DND-41 (cell line): Measurements from ENCODE around the gene SLC2A10.

ENCODE experiments used
- ATAC-seq: fragments of 200-7000 bp; cut with Tn5 transposase; 3 replicates; pipeline ENCODE4 v1.9.1; 2021; ENCODE audit warnings: low read depth; ENCODE audit not compliant: insufficient read depth
- DNase-seq: peaks from one replicate; pipeline ENCODE4 v3.0.0-alpha.2; 2020
- H2AFZ ChIP-seq: 2 replicates; pipeline ENCODE4 v1.6.0; 2012; ENCODE audit warnings: low read depth, low read length
- H3K27ac ChIP-seq: 2 replicates; pipeline ENCODE4 v1.5.1; 2012; ENCODE audit warnings: low read length, inconsistent platforms
- H3K27me3 ChIP-seq: fragments of 200-600 bp; sonication (generic); 2 replicates; pipeline ENCODE4 v1.6.0; 2012; ENCODE audit warnings: low read length, mild to moderate bottlenecking, inconsistent platforms; ENCODE audit not compliant: insufficient read depth, poor library complexity
- H3K36me3 ChIP-seq: 2 replicates; pipeline ENCODE4 v1.5.1; 2012; ENCODE audit warnings: low read length, inconsistent platforms; ENCODE audit not compliant: insufficient read depth
- H3K4me1 ChIP-seq: 2 replicates; pipeline ENCODE4 v1.5.1; 2012; ENCODE audit warnings: mild to moderate bottlenecking, low read length; ENCODE audit not compliant: insufficient read depth
- H3K4me2 ChIP-seq: 2 replicates; pipeline ENCODE4 v1.6.0; 2012; ENCODE audit warnings: mild to moderate bottlenecking, moderate library complexity, low read length, inconsistent platforms; ENCODE audit not compliant: insufficient read depth
- H3K4me3 ChIP-seq, 2 experiments: fragments of 200-600 bp in 1 of 2; shearing (Covaris generic) in 1 of 2; 2 replicates each; pipeline ENCODE4 v1.5.1; 2012 to 2016; ENCODE audit warnings: inconsistent platforms in 2 of 2, low read length in 2 of 2, mild to moderate bottlenecking in 2 of 2, low read depth in 1 of 2, moderate library complexity in 1 of 2
- H3K79me2 ChIP-seq: 2 replicates; pipeline ENCODE4 v1.6.0; 2012; ENCODE audit warnings: low read length, inconsistent platforms; ENCODE audit not compliant: insufficient read depth
- H3K9ac ChIP-seq: 2 replicates; pipeline ENCODE4 v1.6.0; 2012; ENCODE audit warnings: low read depth, mild to moderate bottlenecking, inconsistent platforms, low read length, moderate library complexity
- H3K9me3 ChIP-seq: 2 replicates; pipeline ENCODE4 v1.5.1; 2012; ENCODE audit warnings: low read length, moderate library complexity, mild to moderate bottlenecking, inconsistent platforms; ENCODE audit not compliant: insufficient read depth, severe bottlenecking
- H4K20me1 ChIP-seq: 2 replicates; pipeline ENCODE4 v1.6.0; 2012; ENCODE audit warnings: low read length; ENCODE audit not compliant: insufficient read depth
- CTCF ChIP-seq: IDR thresholded peaks from 2 replicates; pipeline ENCODE4 v1.5.1; 2012; ENCODE audit warnings: borderline replicate concordance, low read length, moderate library complexity, mild to moderate bottlenecking; ENCODE audit not compliant: poor library complexity, severe bottlenecking; ENCODE audit errors: extremely low read depth
- EZH2 ChIP-seq: IDR thresholded peaks from 3 replicates; pipeline ENCODE4 v1.6.1; 2012; ENCODE audit warnings: borderline replicate concordance, low read depth, mild to moderate bottlenecking, moderate library complexity, low read length, inconsistent platforms; ENCODE audit not compliant: severe bottlenecking

The SLC2A10 gene

DNA sequence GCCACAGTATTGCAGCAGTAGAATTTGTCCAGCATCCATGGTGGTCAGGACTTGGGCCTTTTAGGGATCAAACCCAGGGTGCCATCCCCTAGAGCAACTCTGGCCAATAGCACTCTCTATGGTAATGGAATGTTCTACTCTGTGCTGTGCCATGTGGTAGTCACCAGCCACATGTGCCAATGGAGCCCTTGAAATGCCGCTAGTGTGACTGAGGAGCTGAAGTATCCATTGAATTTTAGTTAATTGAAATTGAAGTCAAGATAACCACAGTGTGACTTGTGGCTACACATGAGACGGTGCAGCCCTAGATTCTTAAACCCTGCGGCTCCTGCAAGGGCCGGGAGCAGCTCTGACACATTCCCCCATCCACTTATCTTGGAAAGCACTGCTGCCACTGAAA is 54.6 kb downstream of the SLC2A10 start:
- Histone ChIP-seq H3K4me3 (no peak overlapping the region), H3K4me1 (no peaks in the 10 kb centered on the region), H3K9ac (no peak overlapping the region), H3K27ac (no peak overlapping the region), H2AFZ (no peak overlapping the region), H3K36me3 (no peaks in the 10 kb centered on the region), H3K4me2 (no peak overlapping the region), H3K27me3 (peaks cover 5% of the 10 kb centered on the region), H3K9me3 (no peaks in the 10 kb centered on the region), H3K79me2 (no peaks in the 10 kb centered on the region), H4K20me1 (no peaks in the 10 kb centered on the region)
- TF ChIP-seq EZH2 (no peak), CTCF (no peak)
- ATAC-seq (no peak), DNase-seq (no peak)

GRCh38 chr20:46765506-46766120 is 56.2 kb downstream of the SLC2A10 start:
- Histone ChIP-seq H3K27me3 (peaks cover 5% of the 10 kb centered on the region), H3K9me3 (no peaks in the 10 kb centered on the region), H3K27ac (no peak overlapping the region), H4K20me1 (no peaks in the 10 kb centered on the region), H2AFZ (no peak overlapping the region), H3K79me2 (no peaks in the 10 kb centered on the region), H3K36me3 (no peaks in the 10 kb centered on the region), H3K4me1 (no peaks in the 10 kb centered on the region), H3K9ac (no peak overlapping the region), H3K4me3 (no peak overlapping the region), H3K4me2 (no peak overlapping the region)
- ATAC-seq (no peak), DNase-seq (no peak)
- no peak for TF ChIP-seq CTCF
- no peak for TF ChIP-seq EZH2

DNA sequence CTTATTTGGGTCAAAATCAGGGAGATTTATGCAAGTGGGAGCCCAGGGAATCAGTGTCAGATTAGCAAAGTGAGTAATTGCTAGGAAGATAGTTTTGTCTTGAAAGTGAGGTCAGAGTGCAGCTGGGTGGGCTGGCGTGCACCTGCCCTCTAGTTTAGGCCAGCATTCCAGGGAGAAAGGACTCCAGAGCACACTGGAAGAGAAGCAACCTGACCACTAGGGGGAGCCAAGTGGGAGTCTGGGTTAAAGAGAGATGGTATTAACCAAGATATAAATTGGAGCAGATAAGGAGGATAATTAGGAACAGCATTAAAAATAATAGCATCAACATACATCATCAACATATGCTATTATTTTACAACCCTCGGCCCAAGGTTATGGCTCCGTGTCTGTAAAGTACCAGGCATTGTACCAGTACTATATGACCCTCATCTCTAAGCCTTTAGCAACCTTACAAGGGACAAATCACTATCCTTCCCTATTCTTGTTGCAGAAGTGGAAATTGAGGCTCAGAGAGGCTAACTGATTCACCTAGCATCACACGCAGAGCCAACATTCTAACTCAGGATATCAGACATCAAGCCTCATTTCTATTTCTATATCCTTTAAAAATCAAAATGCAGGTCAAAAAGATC is 57.8 kb downstream of the SLC2A10 start:
- H2AFZ ChIP-seq: no peak overlapping the region
- no peaks in the 10 kb centered on the region for H3K36me3 ChIP-seq
- ATAC-seq (0 out of 3 replicates have a peak, but pooled peaks have one; percentile 42), DNase-seq (peak; percentile 30)
- H3K79me2 ChIP-seq: no peaks in the 10 kb centered on the region
- no peaks in the 10 kb centered on the region for H3K4me1 ChIP-seq
- peak; percentile 81 for TF ChIP-seq CTCF
- TF ChIP-seq EZH2: no peak
- no peaks in the 10 kb centered on the region for H4K20me1 ChIP-seq
- H3K9me3 ChIP-seq: no peaks in the 10 kb centered on the region
- peaks cover 5% of the 10 kb centered on the region for H3K27me3 ChIP-seq
- H3K27ac ChIP-seq: no peak overlapping the region
- H3K4me2 ChIP-seq: no peak overlapping the region
- no peak overlapping the region for H3K4me3 ChIP-seq
- H3K9ac ChIP-seq: no peak overlapping the region
